Glutamatergic neuron (in vitro differentiated cells): ENCODE results near the gene SAFB. TPM values are rescaled to one million over a fixed set of nuclear protein-coding genes. Genes with fewer than 3 reads are reported as not detected.

Experiments used
- DNase-seq: peaks from one replicate; pipeline ENCODE4 v3.0.0; 2022
- H3K27ac Mint-ChIP-seq: one replicate; pipeline ENCODE4 v1.8.0; 2020; ENCODE audit warnings: mild to moderate bottlenecking, mixed read lengths, inconsistent platforms; ENCODE audit not compliant: unreplicated experiment
- H3K27me3 Mint-ChIP-seq: one replicate; pipeline ENCODE4 v1.8.0; 2020; ENCODE audit warnings: mild to moderate bottlenecking, moderate library complexity, mixed read lengths, inconsistent platforms; ENCODE audit not compliant: unreplicated experiment
- H3K36me3 Mint-ChIP-seq: one replicate; pipeline ENCODE4 v1.8.0; 2020; ENCODE audit warnings: mild to moderate bottlenecking, mixed read lengths, inconsistent platforms; ENCODE audit not compliant: unreplicated experiment
- H3K4me1 Mint-ChIP-seq: one replicate; pipeline ENCODE4 v1.8.0; 2020; ENCODE audit warnings: mild to moderate bottlenecking, low read depth, mixed read lengths, inconsistent platforms; ENCODE audit not compliant: unreplicated experiment
- H3K4me3 Mint-ChIP-seq: one replicate; pipeline ENCODE4 v1.8.0; 2020; ENCODE audit warnings: mild to moderate bottlenecking, mixed read lengths, inconsistent platforms; ENCODE audit not compliant: unreplicated experiment
- H3K9me3 Mint-ChIP-seq: one replicate; pipeline ENCODE4 v1.8.0; 2020; ENCODE audit warnings: mild to moderate bottlenecking, moderate library complexity, mixed read lengths, inconsistent platforms; ENCODE audit not compliant: unreplicated experiment
- CTCF ChIP-seq: fragments of 200-600 bp; sonication (generic); IDR thresholded peaks from one replicate; pipeline ENCODE4 v1.5.0; 2021; ENCODE audit not compliant: partially characterized antibody, unreplicated experiment
- total RNA-seq: library from RNA; stranded (reverse); fragmentation: NEBNext Ultra II Directional; extraction: Animal tissue kit (Norgen Biotek cat#: 25700); gene quantifications from one replicate; pipeline ENCODE4 v1.2.1, GENCODE V29; 2021; ENCODE audit not compliant: unreplicated experiment

SAFB gene
- total RNA-seq, 1 donor from 2014 or later: 133 TPM

GRCh38 chr19:5587661-5588060 lies 35.2 kb upstream of the SAFB start:
- no peak overlapping the region for H3K27ac Mint-ChIP-seq
- H3K9me3 Mint-ChIP-seq: peaks cover 6% of the 10 kb centered on the region
- H3K27me3 Mint-ChIP-seq: peaks cover 3% of the 10 kb centered on the region
- peaks cover 10% of the 10 kb centered on the region for H3K4me1 Mint-ChIP-seq
- H3K36me3 Mint-ChIP-seq: no peaks in the 10 kb centered on the region
- no peak for DNase-seq
- H3K4me3 Mint-ChIP-seq: no peak overlapping the region
- no peak for TF ChIP-seq CTCF

DNA sequence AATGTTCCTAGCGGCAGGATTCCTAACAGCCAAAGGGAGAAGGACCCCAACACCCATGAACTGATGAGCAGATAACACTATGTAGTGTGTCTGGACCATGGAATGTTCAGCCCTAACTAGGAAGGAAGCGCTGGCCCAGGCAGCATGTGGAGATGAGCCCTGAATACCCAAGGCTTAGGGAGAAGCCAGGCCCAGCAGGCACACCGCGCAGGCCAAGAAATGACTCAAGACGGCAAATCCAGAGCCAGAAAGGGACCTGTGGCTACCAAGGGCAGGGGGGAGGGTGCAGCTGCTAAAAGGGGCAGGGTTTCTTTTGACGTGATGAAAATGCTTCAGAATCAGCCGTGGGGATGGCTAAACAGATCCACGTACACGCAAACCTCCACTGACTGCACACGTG lies 34.4 kb upstream of the SAFB start:
- Mint-ChIP-seq H3K4me1 (peaks cover 10% of the 10 kb centered on the region), H3K27ac (no peak overlapping the region), H3K4me3 (no peak overlapping the region), H3K9me3 (peaks cover 6% of the 10 kb centered on the region), H3K36me3 (no peaks in the 10 kb centered on the region), H3K27me3 (peaks cover 3% of the 10 kb centered on the region)
- no peak for DNase-seq
- no peak for TF ChIP-seq CTCF

DNA sequence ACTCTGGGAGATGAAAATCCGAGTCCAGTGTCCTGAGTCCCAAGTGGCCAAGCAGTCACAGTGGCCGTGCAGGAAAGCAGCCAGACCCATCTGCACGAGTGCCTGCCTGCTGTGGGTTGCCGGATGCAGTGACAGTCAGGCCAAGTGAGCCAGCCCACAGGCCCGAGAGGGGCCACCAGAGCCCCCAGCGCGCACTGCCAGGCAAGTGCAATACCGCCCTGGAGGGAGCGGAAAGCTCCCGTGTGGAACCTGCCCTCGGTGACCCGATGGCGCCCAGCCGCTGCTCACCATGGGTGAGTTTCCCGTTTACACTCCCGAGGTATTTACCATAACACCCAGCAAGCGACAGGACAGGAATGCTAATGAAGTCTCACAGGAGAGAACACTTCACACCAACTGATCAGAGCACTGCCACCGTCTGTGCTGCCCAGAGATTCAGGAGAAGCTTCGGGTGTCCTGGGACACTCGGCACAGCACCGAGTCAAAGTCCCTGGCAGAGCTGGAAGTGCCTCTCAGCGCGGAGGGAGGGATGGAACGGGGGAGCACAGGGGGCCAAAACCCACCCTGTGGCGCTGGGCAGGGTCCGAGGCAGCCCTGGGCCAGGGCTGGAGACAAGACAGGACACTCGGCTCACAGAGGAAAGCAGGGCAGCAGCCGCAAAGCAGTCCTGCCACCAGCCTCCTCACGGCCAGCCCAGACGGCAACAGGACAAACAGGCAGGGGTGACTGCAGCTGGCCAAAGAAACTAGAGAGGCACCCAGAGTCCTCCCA lies 33.8 kb upstream of the SAFB start:
- H3K4me1 Mint-ChIP-seq: peaks cover 10% of the 10 kb centered on the region
- H3K27me3 Mint-ChIP-seq: peaks cover 3% of the 10 kb centered on the region
- no peak for TF ChIP-seq CTCF
- peaks cover 6% of the 10 kb centered on the region for H3K9me3 Mint-ChIP-seq
- H3K4me3 Mint-ChIP-seq: no peak overlapping the region
- no peak overlapping the region for H3K27ac Mint-ChIP-seq
- H3K36me3 Mint-ChIP-seq: no peaks in the 10 kb centered on the region
- DNase-seq: no peak

DNA sequence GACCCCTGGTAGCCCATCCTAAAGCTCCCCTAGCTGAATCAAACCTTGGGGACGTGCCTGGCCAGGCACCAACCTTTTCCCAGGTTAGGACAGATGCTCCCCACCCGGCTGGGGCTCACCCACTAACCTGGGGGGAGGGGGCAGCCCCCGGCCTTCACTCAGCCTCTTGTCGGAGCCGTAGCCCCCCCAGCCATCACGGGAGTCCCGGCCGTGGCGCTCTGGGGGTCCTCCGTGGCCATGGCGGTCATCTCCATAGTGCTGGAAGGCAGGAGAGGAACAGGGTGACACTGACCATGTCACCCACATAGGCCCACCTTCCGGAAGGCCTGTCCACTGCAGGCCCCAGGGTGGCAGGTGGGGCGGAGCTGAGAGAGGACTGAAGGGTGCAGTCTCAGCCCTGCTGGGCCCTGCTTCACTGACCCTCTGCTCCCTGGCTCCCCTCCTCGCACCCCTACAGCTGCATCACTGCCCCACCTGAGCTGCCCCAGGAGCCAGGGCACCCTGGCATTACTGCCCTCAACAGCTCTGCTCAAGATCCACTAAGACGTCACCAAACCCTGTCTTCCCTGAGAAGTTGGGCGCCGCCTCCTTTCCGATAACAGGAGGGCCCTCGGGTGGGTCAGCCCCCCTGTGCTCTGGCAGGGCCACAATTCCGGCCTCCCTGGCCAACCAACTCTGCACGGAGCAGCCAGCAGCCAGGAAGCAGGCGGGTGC lies 32.6 kb upstream of the SAFB start:
- Mint-ChIP-seq H3K27ac (no peak overlapping the region), H3K36me3 (no peaks in the 10 kb centered on the region), H3K4me1 (peaks cover 11% of the 10 kb centered on the region), H3K4me3 (no peak overlapping the region), H3K27me3 (peaks cover 3% of the 10 kb centered on the region), H3K9me3 (peaks cover 6% of the 10 kb centered on the region)
- no peak for TF ChIP-seq CTCF
- DNase-seq: no peak

- Mint-ChIP-seq H3K36me3 (no peaks in the 10 kb centered on the region), H3K4me1 (peaks cover 8% of the 10 kb centered on the region), H3K9me3 (peaks cover 6% of the 10 kb centered on the region), H3K27me3 (peaks cover 2% of the 10 kb centered on the region), H3K4me3 (no peak overlapping the region), H3K27ac (no peak overlapping the region)
- no peak for TF ChIP-seq CTCF
- no peak for DNase-seq
Measured at GRCh38 chr19:5590865-5591154, 32.1 kb upstream of the SAFB start.
